Epidermal melanocyte (primary cell): ENCODE measurements around the gene AVPI1.
"Not testable (repeated sequence)": the region's sequence is repeated elsewhere in the genome, so short reads cannot be mapped to it uniquely, and the experiment has no call there.

Experiments
- DNase-seq: peaks from one replicate; pipeline ENCODE4 v3.0.0; 2011; ENCODE audit warnings: low spot score; ENCODE audit not compliant: insufficient read length

AVPI1 gene

DNA sequence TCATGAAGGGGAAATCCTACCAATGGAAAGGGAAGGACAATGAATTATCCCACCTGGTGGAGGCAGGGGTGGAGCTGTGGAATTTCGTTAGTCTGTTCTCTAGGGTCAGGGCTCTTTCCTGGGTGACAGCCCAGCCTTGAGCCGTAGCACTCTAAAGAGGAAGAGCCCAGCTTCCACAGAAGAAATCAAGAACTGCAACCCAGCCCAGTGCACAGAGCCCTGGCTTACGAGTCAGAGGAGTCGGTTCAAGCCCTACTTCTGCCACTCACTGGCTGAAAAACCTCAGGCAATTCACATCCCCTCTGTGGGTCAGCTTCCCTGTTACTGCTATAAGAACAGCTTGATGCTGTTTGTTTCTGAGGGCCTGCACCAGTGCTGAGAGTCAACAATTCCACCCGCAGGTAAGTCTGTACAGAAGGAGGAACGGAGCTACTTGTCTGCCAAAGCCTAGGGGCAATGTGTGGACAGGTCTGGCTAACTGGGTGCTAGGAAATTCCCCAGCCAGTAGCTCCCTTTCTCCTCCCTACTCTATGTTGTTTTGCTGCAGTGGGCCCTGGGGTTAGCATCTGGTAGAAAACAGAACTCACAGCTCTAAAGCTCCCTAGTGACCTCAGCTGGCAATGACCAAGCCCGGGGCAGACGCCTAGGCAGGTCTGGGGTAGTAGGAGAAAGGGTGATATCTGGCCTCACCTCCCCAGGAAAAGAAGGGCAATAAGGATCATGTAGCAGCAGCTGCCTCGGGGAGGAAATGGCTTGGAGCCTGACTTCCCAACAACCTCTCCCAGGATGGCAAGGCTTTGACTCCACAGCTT lies 3.3 kb downstream of the AVPI1 start:
- peak; percentile 44 for DNase-seq

DNA sequence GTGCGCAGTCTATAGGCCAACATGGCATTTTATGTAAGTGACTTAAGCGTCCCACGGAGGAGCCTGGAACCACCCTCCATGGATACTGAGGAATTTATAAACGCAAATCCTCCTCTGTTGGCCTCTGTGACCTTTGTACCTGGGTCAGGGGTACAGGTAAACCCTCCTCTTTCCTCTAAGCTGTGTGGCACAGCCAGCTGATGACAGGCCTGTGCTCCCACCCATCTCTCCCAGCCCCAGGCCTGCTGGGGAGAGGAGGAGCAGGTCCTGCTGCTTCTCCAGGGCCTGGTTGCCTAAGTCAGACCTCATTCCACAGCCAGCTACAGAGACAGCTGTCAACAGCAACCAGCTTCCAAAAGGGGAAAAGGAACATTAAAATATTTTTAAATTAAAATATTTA lies 5.0 kb downstream of the AVPI1 start:
- DNase-seq = no peak

DNA sequence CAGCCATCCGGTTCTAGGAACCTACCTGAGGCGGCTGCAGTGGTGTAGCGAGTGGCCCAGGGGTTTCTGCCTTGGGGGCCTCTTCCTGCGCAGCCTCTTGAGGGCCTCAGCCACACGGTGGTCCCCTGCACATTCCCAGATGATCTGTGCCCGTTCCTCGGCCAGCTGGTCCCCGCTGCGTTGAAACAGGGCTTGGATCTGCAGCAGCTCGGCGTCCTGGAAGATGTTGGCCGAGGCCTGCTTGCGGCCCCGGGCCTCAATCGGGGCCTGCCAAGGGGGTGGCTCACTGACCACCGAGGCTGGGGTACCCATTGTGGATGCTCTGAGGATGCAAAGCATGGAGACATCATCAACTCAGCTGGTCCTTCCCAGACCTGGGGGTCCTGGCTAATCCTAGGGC lies 7.4 kb downstream of the AVPI1 start:
- no peak for DNase-seq

DNA sequence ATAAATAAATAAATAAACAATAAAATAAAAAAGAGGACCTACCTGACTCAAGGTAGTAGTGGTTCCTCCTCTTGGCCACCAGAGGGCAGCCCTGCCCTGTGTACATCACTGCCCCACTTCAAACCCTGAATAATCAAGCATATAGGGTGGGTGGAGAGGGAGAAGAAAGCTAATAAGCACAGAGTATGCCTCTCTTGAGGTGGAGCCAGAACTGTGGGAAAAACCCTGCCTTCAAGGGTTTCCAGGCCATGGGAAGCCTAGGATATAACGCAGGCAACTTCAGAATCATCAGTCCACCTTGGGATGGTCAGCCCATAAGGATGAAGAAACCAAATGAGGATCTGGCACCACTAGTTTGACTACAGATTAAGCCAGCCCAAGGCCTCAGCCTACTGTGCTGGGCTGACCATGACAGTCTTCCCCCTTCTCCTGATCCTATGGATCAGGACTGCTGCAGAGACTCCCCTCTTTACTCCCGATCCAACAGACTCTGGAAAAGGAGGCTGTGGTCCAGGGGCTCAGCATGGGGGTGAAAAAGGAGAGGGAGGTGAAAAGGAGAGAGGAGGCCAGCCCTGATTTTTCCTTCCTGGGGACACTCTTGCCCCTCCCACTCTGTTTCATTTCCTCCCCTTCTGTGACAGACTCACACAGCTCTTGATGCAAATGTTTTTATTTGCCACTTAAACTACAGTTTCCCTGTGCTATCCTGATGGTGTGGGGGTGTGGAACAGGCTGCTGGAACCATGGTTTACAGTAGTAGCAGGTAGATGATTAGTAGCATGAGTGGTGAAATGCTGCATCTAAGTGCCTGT lies 10.1 kb downstream of the AVPI1 start:
- DNase-seq = peak; percentile 64

DNA sequence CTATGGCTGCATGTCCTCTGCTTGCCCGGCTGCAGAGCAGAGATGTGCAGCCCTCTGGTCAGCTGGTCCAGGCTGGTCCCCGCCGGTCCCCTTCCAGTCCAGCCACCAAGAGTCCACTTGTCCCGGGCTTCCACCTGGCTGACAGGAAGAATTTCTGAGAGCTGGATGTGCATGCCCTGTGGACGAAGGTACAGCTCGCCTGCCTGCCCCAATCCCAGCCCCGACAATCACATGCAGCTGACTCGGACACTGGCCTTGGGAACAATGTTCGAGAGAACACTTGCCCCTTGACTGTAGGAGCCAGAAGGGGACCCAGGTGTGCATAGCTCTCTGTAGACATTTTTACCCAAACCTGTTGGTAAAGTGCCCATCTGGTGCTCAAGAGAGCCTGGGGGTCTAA lies 11.8 kb downstream of the AVPI1 start:
- no peak for DNase-seq

DNA sequence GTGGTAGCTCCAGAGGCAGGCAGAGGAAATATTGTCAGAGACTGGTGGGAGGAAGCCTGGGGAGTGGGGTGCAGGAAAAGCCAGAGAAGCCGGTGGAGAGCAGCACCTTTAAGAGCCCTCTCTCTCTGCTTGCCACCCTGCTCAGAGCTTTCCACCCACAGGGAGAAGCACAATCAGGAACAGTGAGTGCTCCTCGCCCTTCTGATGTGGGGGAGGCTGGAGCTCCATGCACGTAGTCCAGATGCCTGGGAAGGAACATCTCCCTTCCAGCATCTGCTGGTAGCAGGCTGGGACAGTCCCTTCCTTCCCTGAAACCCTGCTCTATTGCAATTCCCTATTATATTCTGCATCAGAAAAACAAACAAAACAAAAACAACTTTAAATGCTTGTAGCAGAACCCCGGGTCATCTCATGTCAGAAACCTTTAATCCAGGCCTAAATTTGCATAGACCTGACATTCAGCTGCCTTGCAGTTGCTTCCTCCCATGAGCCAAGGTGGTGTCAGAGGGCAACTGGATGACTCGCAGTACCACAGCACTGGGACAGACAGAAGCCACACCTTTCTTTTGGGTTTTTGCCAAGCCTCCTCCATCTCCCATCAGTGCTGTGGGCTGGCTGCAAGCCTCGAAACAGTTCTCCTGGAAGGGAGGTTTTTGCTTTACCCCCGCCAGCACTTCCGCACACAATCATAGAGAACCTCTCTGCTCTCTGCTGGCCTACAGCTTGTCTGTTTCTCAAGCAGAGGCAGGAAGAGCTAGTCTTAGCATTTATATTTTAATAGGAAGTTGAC lies 13.1 kb downstream of the AVPI1 start:
- no peak for DNase-seq

DNA sequence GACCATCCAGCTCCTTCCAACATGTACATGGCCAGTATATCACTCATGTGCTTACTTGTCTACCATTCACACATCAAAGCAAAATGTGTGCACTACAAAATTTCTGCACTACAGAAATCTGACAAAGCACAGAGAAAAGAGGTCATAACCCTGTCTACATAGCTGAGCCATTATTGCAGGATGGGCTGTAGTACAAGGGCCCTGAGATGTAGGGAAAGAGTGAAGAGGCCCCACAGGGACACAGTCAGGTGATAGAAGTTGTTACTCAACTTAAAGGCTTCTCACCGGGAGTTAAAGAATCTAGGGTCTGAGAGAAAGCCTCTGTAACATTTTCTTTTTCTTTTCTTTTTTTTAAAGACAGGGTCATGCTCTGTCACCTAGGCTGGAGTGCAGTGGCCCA lies 17.5 kb downstream of the AVPI1 start:
- DNase-seq = no peak

DNA sequence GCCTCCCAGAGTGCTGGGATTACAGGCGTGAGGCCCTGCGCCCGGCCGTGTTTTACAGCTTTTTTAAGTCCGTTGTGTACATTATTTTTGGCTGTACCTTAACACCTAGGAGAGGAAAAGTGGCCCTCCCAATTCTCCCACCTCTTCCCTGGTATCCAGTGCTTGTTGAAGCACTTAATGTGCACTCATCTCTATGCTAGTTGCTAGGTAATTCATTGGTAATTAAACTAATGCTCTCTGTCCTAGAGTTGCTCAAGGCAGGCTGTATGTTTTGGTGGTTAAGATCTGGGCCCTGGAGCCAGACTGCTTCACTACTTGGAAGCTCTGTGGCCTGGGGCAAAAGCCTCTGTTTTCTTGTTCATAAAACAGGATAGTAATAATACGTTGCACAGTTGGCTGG lies 19.6 kb downstream of the AVPI1 start:
- DNase-seq = no peak

DNA sequence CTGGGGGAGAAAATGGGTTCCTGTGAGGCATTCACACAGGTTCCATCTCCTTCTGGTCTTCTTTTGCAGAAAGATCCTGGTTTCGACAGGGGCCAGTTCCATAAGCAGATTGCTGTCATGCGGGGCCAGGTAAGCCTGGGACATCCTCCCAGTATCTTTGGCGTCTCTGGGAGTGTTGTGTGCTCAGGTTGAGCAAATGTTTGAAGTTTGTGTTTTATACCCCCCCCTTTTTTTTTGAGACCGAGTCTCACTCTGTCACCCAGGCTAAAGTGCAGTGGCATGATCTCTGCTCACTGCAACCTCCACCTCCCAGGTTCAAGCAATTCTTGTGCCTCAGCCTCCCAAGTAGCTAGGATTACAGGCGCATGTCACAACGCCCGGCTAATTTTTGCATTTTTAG lies 20.0 kb downstream of the AVPI1 start:
- DNase-seq = no peak

DNA sequence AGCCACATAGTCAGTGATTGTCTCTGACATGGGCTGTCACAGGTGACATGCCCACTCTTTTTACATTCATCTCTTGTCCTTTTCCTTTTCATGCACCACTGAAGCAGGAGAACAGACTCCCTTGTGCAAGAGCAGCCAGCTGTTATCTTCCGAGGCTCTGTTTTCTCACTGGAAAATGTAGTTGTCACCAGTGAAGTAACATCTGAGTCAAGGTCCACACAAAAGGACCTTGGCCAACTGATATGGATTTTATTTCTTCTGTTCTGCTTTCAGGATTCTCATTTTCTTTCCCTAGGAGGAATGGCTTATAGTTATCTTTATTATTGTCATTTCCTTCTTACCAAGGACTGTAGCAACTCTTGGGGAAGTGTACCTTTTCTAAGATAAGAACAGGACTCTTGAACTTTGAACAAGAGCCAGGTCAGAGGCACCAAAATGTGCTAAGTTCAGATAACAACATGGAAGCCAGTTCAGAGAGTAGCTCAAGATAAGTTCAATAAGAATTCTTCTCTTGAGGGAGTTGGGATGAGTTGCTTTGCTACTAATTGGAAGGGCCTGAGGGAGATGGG lies 22.7 kb downstream of the AVPI1 start:
- DNase-seq = no peak

DNA sequence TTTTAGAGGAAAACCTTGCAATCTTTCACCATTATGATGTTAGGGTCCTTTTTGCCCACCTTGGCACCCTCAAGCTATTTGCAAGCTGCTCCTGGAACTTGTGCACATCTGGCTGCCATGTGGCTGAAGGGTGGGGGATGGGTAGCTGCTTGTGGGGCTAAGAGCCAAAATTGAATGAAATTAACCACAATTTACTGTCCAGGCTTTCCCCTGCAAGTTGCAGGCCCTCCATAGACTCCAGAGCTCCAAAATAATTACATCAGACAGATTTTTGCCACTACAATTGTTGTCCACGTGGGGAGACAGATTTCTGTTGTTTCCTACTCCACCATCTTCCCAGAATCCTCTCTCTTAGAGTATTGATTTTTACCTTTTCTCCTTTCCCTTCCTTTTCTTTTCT lies 27.5 kb downstream of the AVPI1 start:
- DNase-seq = no peak

DNA sequence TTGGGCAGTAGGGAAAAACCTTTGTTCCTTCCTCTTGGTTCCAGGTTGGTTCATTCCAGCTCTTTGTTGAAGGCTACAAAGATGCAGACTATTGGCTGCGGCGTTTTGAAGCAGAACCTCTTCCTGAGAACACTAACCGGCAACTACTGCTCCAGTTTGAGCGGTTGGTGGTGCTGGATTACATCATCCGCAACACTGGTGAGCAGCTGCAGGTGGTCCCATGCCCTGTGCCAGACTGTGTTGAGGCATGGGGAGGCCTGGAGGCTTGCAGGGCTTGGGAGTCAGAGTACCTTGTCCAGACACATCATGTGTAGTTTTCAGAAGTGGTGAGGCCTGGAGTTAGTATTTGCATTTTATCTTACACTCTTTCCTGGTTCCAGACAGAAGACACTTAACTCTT lies 30.3 kb downstream of the AVPI1 start:
- no peak for DNase-seq

DNA sequence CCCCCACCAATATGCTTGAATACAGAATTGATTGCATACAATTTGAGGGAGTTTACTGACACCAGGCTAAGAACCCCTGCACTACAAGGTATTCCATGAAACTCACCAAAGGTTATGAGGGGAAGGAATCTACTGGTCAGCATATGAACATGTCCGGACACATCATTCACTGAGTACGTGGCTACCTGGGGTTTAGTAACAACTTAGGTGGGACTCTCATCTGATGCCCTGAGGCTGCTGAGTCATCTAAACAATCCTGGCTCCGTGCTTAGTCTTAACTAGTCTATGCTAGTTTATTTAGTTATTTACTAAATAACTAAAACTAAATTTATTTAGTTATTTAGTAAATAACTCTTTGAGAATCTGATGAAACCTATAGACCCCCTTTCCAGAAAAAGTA lies 35.3 kb downstream of the AVPI1 start:
- DNase-seq = no peak

DNA sequence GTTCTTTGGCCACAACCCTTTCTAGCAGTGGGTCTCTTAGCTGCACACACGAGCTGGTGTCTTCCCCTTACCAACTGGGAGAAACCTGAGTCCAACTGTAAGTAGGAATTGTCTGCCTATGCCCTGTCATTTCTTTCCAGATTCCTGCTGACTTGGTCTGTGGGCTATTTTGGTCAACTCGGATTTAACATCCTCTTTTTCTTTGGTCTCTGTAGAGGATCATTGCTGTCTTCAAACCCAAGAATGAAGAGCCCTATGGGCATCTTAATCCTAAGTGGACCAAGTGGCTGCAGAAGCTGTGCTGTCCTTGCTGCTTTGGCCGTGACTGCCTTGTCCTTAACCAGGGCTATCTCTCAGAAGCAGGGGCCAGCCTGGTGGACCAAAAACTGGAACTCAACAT lies 36.3 kb downstream of the AVPI1 start:
- no peak for DNase-seq

DNA sequence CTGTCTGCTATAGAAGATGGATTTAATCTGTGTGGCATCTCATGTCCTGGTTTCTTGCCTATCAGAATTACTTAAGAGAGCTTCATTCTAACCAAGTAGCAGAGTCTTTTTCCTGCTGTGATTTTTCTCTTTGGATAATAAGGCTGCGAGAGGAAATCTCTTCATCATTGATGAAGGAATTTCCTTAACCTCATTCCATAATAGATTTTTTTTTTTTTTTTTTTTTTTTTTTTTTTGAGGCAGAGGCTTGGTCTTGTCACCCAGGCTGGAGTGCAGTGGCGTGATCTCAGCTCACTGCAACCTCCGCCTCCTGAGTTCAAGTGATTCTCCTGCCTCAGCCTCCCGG lies 37.7 kb downstream of the AVPI1 start:
- not testable (repeated sequence) for DNase-seq

DNA sequence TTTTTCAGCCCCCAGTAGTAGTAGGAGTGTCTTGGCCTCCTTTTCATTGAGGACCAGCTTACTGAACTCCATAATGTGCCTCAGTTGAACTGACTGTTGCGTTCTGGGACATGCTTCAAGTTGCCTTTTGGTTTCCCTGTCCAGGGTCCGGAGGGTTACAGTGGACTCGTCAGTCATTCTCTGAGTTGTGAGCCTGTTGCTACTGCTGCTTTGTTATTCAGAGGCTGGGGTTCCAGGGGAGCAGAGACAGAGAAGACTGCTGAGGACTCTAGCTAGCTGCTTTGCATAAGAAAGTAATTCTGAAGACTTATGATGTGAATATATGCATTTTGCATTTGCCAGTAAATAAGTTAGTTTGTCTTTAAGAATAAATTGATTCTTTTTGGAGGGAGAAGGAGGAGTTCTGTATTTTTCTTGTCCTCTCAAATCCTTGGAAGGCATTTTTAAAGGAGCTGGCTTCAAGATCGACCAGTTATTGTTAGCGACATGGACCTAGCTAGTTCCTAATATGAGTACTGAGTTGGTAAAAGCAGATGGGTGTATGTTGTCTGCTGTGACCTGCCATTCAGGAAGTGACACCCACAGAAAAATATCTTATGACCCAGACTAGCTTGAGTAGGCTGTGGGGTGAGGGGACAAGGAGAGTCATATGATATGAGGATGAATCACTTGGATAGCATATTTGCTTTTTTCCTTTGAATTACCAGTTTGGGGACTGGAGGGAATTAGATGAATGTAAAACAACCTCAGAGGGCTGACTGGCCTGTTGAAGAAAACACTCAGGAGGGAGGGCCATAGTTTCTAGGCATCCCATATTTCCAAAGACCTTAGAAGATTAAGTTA lies 38.3 kb downstream of the AVPI1 start:
- DNase-seq = peak; percentile 41

DNA sequence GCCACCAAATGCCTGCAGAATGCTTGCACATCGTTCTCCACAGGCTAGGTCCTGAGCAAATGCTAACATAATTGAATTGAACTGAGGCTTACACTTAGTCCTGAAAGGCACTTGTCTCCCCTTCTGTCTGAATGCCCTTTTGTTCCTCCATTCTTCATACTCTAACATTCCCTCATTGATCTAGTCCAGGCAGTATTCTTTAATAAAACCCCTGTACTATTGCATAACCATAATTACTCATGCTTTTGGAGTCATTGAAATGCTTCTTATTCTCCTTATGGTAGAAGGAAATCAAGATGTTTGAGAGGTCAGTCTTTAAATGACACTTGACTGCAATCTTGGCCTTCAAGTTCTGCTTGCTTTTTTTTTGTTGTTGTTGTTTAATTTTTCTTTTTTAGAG lies 39.5 kb downstream of the AVPI1 start:
- no peak for DNase-seq

DNA sequence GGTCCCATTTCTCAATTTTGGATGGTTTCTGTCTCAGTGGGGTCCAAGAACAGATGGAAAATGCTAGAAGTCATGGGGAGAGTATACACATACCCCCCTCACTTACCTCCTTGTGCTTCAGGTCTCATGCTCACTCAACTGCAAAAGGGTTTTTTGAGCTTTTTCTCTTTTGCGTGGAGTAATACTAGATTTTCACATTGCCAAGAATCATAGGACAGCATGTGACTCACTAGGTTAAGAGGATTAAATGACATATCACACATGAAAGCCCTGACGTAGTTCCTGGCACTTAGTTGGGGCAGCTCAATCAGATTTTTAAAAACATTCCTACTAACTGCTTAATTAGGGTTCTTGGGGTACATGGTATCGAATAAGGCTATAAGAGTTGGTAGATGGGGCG lies 42.1 kb downstream of the AVPI1 start:
- DNase-seq = no peak

DNA sequence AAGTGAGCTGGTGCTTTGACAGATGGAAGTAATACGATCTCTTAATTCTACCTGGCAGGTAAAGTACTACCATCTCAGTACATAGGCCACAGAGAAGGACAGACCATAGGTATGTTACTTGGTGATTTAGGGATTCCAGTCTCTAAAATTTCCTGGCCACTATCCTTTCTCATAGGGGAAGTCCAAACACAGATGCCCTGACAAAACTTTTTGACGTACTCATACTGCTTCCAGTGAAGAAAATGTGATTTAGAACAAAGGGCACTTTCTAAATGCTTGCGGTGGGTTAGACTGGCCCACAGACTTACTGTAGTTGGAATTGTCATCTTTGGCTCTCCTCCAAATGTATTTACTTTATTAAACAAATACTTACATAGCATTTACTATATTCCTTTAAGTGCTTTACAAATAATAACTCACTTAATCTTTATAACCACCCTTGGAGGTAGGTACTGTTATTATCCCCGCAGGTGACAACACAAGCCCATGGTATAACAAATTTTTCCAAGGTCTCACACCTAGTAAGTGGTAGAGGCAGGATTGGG lies 43.5 kb downstream of the AVPI1 start:
- DNase-seq = no peak

DNA sequence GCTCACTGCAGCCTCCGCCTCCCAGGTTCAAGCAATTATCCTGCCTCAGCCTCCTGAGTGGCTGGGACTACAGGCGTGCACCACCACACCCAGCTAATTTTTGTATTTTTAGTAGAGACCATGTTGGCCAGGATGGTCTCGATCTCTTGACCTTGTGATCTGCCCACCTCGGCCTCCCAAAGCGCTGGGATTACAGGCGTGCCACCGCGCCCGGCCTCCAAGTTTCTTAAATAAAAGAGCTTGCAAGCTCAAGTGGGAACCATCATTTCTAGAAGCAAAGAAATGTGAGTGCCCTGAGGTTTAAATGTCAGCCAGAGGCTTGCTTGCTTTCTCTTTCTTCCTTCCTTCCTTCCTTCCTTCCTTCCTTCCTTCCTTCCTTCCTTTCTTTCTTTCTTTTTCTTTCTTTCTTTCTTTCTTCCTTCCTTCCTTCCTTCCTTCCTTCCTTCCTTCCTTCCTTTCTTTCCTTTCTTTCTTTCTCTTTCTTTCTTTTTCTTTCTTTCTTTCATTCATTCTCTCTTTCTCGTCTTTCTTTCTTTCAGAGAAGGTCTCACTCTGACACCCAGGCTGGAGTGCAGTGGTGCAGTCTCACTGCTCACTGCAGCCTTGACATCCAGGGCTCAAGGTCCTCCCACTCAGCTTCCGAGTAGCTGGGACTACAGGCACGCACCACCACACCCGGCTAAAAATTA lies 44.4 kb downstream of the AVPI1 start:
- not testable (repeated sequence) for DNase-seq
